ENCODE measurements around the gene CMA1.
"Not testable (repeated sequence)": the region's sequence is repeated elsewhere in the genome, so short reads cannot be mapped to it uniquely, and the experiment has no call there.

CMA1 gene, protein sequence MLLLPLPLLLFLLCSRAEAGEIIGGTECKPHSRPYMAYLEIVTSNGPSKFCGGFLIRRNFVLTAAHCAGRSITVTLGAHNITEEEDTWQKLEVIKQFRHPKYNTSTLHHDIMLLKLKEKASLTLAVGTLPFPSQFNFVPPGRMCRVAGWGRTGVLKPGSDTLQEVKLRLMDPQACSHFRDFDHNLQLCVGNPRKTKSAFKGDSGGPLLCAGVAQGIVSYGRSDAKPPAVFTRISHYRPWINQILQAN

DNA sequence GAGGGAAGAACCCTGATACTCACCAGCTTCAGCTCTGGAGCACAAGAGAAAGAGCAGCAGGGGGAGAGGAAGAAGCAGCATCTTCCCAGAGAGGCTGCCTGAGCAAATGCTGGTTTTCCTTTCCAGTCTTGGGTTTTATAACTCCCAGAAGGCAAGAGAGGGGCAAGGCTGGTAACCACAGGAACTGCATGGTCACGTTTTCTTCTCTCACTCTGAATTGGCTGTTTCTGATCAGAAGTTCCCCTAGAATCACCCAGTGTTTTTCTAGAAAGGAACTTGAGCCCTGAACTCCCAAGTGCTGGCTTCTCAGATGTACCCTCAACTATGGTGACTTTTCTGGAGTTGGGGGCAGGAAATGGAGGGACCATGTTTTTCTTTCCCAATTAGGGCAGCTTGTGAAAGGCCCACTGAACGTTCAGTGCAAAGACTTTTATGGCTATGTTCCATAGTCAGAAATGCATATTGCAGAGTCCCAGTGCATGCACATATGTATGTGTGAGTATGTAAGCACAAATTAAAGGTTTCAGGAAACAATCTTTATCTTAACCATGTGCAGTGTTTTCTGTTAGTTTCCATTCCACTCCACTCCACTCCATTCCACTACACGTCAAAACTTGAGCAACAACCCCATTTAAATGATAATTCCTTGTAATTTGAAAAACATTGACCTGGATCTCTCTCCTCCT lies at the start of gene CMA1:
TSS of gene CMA1 (minus strand) at position 111 of the 686 bp plus-strand sequence. CDS start at position 81, 30 bp downstream.
- no peak within 1 kb of the TSS for H3K4me3 ChIP-seq (ENCODE audit: low read depth, low read length)
- TF ChIP-seq, protein P1, sequence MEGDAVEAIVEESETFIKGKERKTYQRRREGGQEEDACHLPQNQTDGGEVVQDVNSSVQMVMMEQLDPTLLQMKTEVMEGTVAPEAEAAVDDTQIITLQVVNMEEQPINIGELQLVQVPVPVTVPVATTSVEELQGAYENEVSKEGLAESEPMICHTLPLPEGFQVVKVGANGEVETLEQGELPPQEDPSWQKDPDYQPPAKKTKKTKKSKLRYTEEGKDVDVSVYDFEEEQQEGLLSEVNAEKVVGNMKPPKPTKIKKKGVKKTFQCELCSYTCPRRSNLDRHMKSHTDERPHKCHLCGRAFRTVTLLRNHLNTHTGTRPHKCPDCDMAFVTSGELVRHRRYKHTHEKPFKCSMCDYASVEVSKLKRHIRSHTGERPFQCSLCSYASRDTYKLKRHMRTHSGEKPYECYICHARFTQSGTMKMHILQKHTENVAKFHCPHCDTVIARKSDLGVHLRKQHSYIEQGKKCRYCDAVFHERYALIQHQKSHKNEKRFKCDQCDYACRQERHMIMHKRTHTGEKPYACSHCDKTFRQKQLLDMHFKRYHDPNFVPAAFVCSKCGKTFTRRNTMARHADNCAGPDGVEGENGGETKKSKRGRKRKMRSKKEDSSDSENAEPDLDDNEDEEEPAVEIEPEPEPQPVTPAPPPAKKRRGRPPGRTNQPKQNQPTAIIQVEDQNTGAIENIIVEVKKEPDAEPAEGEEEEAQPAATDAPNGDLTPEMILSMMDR (IDR thresholded peaks at IDR 0.05; ENCODE audit: borderline replicate concordance, insufficient read depth, low read depth, low read length), result no peak

DNA sequence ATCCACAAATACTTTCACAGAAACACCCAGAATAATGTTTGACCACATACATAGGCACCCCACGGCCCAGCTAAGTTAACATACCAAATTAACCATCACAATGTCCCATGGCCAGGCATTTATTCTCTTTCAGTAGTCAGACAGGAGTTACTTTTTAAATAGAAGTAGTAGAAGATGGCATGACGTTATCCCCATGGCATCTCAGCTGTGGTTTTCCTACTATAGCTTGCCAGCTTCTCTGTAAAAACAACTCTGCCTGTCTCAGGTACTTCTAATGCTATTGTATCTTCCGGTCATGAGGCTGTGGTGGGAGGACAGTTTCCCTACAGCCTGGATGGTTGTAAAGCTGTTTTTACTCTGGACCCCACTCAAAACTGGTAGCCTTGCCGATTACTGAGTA lies 48.7 kb upstream of the CMA1 start:
- TF ChIP-seq, protein P1 (IDR thresholded peaks at IDR 0.05; ENCODE audit: borderline replicate concordance, insufficient read depth, low read depth, low read length), result no peak
- H3K4me3 ChIP-seq (ENCODE audit: low read depth, low read length), result no peak overlapping the region

DNA sequence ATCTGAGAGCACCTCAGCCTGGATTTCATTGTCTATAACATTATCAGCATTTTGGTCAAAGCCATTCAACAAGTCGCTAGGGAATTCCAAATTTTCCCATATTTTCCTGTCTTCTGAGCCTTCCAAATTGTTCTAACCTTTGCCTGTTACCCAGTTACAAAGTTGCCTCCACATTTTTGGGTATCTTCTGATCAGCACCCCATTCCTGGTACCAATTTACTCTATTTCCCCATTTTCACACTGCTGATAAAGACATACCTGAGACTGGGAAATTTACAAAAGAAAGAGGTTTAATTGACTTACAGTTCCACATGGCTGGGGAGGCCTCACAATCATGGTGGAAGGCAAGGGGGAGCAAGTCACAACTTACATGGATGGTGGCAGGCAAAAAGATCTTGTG lies 41.0 kb upstream of the CMA1 start:
- H3K4me3 ChIP-seq (ENCODE audit: low read depth, low read length), result not testable (repeated sequence)

DNA sequence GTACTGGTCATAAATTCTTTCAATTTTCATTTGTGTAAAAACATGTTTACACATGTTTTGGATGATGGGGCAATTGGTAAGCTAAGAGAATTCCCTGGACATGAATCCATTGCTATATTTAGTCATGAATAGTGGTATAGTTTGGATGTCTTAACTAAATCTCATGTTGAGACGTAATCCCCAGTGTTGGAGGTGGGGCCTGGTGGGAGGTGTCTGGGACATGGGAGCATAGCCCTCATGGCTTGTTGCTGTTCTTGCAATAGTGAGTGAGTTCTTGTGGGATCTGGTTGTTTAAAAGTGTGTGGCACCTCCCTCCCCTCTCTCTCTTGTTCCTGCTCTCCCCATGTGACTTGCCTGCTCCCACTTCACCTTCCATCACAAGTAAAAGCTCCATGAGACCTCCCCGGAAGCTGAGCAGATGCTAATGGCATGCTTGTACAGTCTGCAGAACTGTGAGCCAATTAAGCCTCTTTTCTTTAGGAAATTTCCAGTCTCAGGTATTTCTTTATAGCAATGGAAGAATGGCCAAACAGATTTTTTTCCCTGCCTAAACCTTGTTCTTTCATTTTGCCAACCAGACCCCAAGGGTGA lies 34.4 kb upstream of the CMA1 start:
- TF ChIP-seq, protein P1 (IDR thresholded peaks at IDR 0.05; ENCODE audit: borderline replicate concordance, insufficient read depth, low read depth, low read length), result no peak
- H3K4me3 ChIP-seq (ENCODE audit: low read depth, low read length), result no peak overlapping the region

DNA sequence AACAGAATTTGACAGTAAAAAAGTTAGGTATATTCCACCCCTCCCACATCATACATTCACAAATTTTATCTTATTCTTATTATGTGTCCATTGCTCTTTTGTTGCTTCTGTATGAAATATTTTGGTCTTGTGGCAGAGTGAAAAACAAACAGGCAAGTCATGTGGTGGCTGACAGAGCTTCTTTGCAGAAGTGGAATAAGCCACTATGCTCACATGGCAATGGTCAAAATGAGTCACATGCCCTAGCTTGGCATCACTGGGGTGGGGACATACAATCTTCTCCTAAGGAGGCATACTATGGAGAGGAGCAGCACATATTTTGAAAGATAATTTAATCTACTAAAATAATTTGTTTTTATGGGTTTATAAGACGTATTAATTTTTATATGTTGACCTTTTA lies 27.7 kb upstream of the CMA1 start:
- TF ChIP-seq, protein P1 (IDR thresholded peaks at IDR 0.05; ENCODE audit: borderline replicate concordance, insufficient read depth, low read depth, low read length), result no peak
- H3K4me3 ChIP-seq (ENCODE audit: low read depth, low read length), result no peak overlapping the region

DNA sequence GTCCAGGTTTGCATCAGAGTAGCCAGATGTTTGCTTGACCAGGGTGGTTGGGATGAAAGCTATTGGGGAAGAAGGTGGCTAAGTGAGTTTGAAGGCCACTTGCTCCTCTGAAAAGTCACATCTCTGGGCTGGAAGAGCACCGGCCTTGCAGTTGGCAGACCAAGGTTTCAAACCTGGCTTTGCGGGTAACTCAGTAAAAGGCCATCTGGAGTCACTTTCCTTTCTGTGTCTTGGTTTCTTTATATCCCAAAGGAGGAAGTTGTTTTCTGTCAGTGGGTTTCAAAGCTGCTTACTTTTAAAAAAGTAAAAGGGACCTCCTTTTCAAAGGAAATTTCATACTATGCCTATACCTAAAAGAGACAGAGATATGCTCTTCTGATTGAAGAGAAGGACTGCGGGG lies 26.2 kb upstream of the CMA1 start:
- H3K4me3 ChIP-seq (ENCODE audit: low read depth, low read length), result no peak overlapping the region
- TF ChIP-seq, protein P1 (IDR thresholded peaks at IDR 0.05; ENCODE audit: borderline replicate concordance, insufficient read depth, low read depth, low read length), result no peak

DNA sequence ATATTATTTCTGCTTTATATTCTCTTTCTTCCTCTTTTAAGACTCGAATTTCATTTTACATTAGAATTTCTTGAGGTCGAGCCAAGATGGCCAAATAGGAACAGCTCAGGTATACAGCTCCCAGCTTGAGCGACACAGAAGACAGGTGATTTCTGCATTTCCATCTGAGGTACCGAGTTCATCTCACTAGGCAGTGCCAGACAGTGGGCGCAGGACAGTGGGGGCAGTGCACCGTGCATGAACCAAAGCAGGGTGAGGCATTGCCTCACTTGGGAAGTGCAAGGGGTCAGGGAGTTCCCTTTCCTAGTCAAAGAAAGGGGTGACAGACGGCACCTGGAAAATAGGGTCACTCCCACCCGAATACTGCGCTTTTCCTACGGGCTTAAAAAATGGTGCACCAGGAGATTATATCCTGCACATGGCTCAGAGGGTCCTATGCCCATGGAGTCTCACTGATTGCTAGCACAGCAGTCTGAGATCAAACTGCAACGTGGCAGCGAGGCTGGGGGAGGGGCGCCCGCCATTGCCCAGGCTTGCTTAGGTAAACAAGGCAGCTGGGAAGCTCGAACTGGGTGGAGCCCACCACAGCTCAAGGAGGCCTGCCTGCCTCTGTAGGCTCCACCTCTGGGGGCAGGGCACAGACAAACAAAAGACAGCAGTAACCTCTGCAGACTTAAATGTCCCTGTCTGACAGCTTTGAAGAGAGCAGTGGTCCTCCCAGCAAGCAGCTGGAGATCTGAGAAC lies 18.0 kb upstream of the CMA1 start:
- not testable (repeated sequence) for H3K4me3 ChIP-seq (ENCODE audit: low read depth, low read length)
